Nephron (organoid): Measurements from ENCODE around the gene KDM4B.

Experiments
- H3K27ac Mint-ChIP-seq, 3 experiments: 2 replicates each; pipeline ENCODE4 v1.8.0; 2020; ENCODE audit warnings: mixed read lengths in 3 of 3, mild to moderate bottlenecking in 2 of 3, moderate library complexity in 1 of 3
- H3K27me3 Mint-ChIP-seq: 2 replicates; pipeline ENCODE4 v1.8.0; 2021; ENCODE audit warnings: low read depth, mild to moderate bottlenecking, moderate library complexity, mixed read lengths
- H3K36me3 Mint-ChIP-seq: 2 replicates; pipeline ENCODE4 v1.8.0; 2020; ENCODE audit warnings: low read depth, mixed read lengths
- H3K4me1 Mint-ChIP-seq: 2 replicates; pipeline ENCODE4 v1.8.0; 2020; ENCODE audit warnings: mixed read lengths
- H3K4me3 Mint-ChIP-seq, 3 experiments: 2 replicates each; pipeline ENCODE4 v1.8.0; 2020; ENCODE audit warnings: mild to moderate bottlenecking in 3 of 3, mixed read lengths in 3 of 3, moderate library complexity in 2 of 3
- H3K9me3 Mint-ChIP-seq: 2 replicates; pipeline ENCODE4 v1.8.0; 2020; ENCODE audit warnings: mixed read lengths
- TF ChIP-seq, protein P1 (sequence below), 3 experiments: fragments of 200-600 bp; sonication (generic); IDR thresholded peaks; one replicate each; pipeline ENCODE4 v1.5.0; 2021; ENCODE audit warnings: antibody characterized with exemption in 3 of 3; ENCODE audit not compliant: unreplicated experiment in 3 of 3

Gene KDM4B

DNA sequence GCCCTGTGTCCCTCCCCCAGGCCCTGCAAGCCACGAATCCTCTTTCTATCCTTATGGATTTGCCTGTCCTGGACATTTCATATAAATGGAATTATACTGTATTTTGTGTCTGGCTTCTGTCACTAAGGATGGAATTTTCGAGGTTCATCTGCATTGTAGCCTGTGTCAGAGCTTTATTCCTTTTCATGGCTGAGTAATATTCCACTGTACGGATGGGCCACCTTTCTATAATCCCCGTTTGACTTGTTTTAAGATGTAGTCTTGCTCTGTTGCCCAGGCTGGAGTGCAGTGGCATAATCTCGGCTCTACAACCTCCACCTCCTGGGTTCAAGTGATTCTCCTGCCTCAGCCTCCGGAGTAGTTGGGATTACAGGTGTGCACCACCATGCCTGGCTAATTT, 3.9 kb upstream of the KDM4B start:
- no peaks in the 10 kb centered on the region for H3K27me3 Mint-ChIP-seq
- H3K4me3 Mint-ChIP-seq: no peak overlapping the region
- H3K27ac Mint-ChIP-seq: no peak overlapping the region
- H3K36me3 Mint-ChIP-seq: peaks cover 21% of the 10 kb centered on the region
- no peaks in the 10 kb centered on the region for H3K9me3 Mint-ChIP-seq
- H3K4me1 Mint-ChIP-seq: peaks cover 13% of the 10 kb centered on the region
- TF ChIP-seq, protein P1, sequence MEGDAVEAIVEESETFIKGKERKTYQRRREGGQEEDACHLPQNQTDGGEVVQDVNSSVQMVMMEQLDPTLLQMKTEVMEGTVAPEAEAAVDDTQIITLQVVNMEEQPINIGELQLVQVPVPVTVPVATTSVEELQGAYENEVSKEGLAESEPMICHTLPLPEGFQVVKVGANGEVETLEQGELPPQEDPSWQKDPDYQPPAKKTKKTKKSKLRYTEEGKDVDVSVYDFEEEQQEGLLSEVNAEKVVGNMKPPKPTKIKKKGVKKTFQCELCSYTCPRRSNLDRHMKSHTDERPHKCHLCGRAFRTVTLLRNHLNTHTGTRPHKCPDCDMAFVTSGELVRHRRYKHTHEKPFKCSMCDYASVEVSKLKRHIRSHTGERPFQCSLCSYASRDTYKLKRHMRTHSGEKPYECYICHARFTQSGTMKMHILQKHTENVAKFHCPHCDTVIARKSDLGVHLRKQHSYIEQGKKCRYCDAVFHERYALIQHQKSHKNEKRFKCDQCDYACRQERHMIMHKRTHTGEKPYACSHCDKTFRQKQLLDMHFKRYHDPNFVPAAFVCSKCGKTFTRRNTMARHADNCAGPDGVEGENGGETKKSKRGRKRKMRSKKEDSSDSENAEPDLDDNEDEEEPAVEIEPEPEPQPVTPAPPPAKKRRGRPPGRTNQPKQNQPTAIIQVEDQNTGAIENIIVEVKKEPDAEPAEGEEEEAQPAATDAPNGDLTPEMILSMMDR (IDR thresholded peaks at IDR 0.05; ENCODE audit: unreplicated experiment in 3 of 3): no peak

DNA sequence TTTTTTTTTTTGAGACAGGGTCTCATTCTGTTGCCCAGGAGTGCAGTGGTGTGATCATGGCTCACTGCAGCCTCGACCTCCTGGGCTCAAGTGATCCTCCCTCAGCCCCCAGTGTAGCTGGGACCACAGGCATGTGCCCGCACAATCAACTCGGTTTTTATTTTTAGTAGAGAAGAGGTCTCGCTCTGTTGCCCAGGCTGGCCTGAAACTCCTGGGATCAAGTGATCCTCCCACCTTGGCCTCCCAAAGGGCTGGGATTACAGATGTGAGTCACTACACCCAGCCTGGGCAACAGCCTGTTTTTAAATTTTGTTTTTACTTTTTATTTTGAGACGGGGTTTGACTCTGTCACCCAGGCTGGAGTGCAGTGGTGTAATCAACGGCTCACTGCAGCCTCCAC, 2.3 kb upstream of the KDM4B start:
- Mint-ChIP-seq H3K4me3 (peak overlapping the region; percentile 46 to 52 (median 50)), H3K4me1 (peaks cover 28% of the 10 kb centered on the region), H3K27ac (no peak overlapping the region), H3K9me3 (no peaks in the 10 kb centered on the region), H3K36me3 (peaks cover 19% of the 10 kb centered on the region), H3K27me3 (no peaks in the 10 kb centered on the region)
- TF ChIP-seq, protein P1 (IDR thresholded peaks at IDR 0.05; ENCODE audit: unreplicated experiment in 3 of 3): no peak

DNA sequence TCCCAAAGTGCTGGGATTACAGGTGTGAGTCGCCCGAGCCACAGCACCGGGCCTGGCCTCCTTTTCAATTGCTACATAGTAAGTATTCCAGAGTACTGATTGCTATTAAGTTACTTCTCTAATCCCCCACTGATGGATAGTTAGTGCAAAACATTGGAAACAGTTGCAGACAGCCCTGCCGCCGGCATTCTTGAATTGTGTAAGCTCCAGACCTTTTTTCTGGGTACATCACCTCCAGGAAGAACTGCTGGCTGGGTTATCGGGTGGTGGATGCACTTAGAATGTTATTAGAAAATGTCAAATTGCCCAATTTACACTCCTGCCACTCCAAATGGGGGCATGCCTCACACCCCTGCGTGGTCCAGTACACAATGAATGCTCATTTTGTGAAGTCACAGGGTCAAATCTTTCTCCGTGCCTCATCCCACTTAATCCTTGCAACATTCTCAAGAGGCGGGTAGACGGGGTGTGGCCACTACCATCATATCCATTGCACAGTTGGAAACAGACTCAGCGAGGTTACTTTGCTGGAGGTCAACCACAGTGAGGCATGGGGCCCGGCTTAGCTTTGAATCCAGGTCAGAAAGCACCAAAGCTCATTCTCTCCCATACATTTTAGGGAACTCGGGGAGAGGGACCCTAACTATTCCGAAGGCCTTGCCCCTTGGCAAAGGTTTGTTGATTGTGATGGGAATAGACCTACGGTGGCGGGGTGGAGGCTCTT, 1.0 kb upstream of the KDM4B start:
- TF ChIP-seq, protein P1 (IDR thresholded peaks at IDR 0.05; ENCODE audit: unreplicated experiment in 3 of 3): no peak
- no peaks in the 10 kb centered on the region for H3K9me3 Mint-ChIP-seq
- peaks cover 37% of the 10 kb centered on the region for H3K4me1 Mint-ChIP-seq
- no peaks in the 10 kb centered on the region for H3K27me3 Mint-ChIP-seq
- H3K36me3 Mint-ChIP-seq: peaks cover 13% of the 10 kb centered on the region
- peak overlapping the region; percentile 88 to 90 (median 89) for H3K4me3 Mint-ChIP-seq
- peak overlapping the region; percentile 59 to 90 (median 88) for H3K27ac Mint-ChIP-seq

DNA sequence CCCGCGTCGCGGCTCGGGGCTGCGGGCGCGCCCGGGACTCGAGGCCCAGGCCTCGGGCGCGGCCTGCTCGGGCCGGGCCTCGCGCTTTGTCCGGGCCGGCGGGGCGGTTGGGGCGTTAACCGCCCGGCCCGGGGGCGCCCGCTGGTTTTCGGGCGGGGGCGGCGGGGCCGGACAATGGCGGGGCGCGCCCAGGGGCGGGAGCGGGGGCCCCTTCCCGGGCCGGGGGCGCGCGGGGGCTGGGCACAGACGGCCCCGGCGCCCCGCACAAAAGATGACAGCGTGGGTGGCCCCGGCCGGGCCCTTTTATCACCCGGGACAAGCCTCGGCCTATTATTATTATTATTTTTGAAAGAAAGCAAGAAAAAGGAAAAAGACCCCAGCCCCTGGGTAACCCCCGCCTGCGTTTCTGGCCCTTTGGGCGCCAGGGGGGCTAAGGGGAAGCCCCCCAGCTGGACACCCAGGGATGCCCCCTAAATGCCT, 419 bp downstream of the KDM4B start:
- Mint-ChIP-seq H3K9me3 (no peaks in the 10 kb centered on the region), H3K4me3 (peak overlapping the region; percentile 96 to 100 (median 99)), H3K4me1 (peaks cover 39% of the 10 kb centered on the region), H3K27me3 (no peaks in the 10 kb centered on the region), H3K27ac (peak overlapping the region; percentile 39 to 87 (median 85)), H3K36me3 (peaks cover 4% of the 10 kb centered on the region)
- TF ChIP-seq, protein P1 (IDR thresholded peaks at IDR 0.05; ENCODE audit: unreplicated experiment in 3 of 3): no peak

DNA sequence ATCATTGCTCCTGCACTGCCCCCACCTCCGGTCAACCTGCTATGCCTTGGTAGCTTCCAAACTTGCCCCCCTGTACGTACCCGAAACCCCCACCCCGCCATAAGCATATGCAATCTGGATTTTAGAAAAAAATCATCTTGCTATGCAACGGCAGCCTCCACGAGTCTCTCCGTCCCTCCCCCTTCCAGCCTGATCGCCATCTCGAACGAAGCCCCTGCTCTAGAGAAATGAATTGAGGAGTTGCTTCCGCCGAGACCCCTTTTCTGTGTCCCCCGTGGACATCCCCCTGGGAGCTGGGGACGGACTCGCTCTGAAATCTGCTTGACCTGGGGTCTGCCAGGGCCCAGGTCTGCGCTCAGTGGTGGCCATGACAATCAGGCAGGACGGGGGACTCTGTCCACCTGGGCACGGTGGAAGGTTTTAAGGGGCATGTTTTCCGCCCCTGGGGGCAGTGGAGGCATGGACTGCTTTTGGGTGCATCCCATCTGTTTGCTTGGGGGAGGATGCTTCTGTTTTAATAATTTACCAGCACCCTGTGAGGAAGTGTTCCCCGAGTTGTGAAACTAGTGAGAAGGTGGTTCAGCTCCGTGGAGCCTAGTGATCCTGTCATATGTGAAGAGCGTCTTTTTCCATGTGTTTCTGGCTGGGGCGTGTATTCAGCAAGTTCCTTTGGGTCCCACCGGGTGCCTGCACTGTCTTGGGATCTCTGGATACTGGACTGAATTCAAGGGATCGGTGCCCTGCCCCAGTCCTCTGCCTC, 1.0 kb downstream of the KDM4B start:
- peak overlapping the region; percentile 96 to 100 (median 99) for H3K4me3 Mint-ChIP-seq
- H3K36me3 Mint-ChIP-seq: peaks cover 4% of the 10 kb centered on the region
- TF ChIP-seq, protein P1 (IDR thresholded peaks at IDR 0.05; ENCODE audit: unreplicated experiment in 3 of 3): no peak
- no peaks in the 10 kb centered on the region for H3K9me3 Mint-ChIP-seq
- H3K4me1 Mint-ChIP-seq: peaks cover 43% of the 10 kb centered on the region
- peak overlapping the region; percentile 39 to 87 (median 85) for H3K27ac Mint-ChIP-seq
- H3K27me3 Mint-ChIP-seq: no peaks in the 10 kb centered on the region
